Measurements from ENCODE around the gene TM4SF4.
"Not testable (repeated sequence)": the region's sequence is repeated elsewhere in the genome, so short reads cannot be mapped to it uniquely, and the experiment has no call there.

The TM4SF4 gene

GRCh38 chr3:149474250-149474817 lies at the start of gene TM4SF4:
Gene TM4SF4 (plus strand): TSS chr3:149474697. CDS start chr3:149474878, 181 bp downstream.
- no peak for DNase-seq (ENCODE audit: low spot score)

GRCh38 chr3:149424918-149425317 lies 49.6 kb upstream of the TM4SF4 start:
- DNase-seq (ENCODE audit: low spot score): no peak

- no peak for DNase-seq (ENCODE audit: low spot score)
Observed at GRCh38 chr3:149426325-149426724, 48.2 kb upstream of the TM4SF4 start.

GRCh38 chr3:149428087-149428486 lies 46.4 kb upstream of the TM4SF4 start:
- DNase-seq (ENCODE audit: low spot score): no peak

- DNase-seq (ENCODE audit: low spot score): no peak
Observed at GRCh38 chr3:149430216-149430615, 44.3 kb upstream of the TM4SF4 start.

- no peak for DNase-seq (ENCODE audit: low spot score)
Observed at GRCh38 chr3:149432149-149432548, 42.3 kb upstream of the TM4SF4 start.

GRCh38 chr3:149435996-149436885 lies 38.3 kb upstream of the TM4SF4 start:
- DNase-seq (ENCODE audit: low spot score): no peak

GRCh38 chr3:149437286-149437685 lies 37.2 kb upstream of the TM4SF4 start:
- no peak for DNase-seq (ENCODE audit: low spot score)

GRCh38 chr3:149437710-149438109 lies 36.8 kb upstream of the TM4SF4 start:
- no peak for DNase-seq (ENCODE audit: low spot score)

GRCh38 chr3:149438981-149439380 lies 35.5 kb upstream of the TM4SF4 start:
- no peak for DNase-seq (ENCODE audit: low spot score)

- DNase-seq (ENCODE audit: low spot score): no peak
Observed at GRCh38 chr3:149441642-149442041, 32.9 kb upstream of the TM4SF4 start.

- DNase-seq (ENCODE audit: low spot score): no peak
Observed at GRCh38 chr3:149442043-149442442, 32.5 kb upstream of the TM4SF4 start.

GRCh38 chr3:149442851-149443544 lies 31.5 kb upstream of the TM4SF4 start:
- no peak for DNase-seq (ENCODE audit: low spot score)

- no peak for DNase-seq (ENCODE audit: low spot score)
Observed at GRCh38 chr3:149443545-149443912, 31.0 kb upstream of the TM4SF4 start.

GRCh38 chr3:149444867-149445266 lies 29.6 kb upstream of the TM4SF4 start:
- not testable (repeated sequence) for DNase-seq (ENCODE audit: low spot score)

- DNase-seq (ENCODE audit: low spot score): no peak
Observed at GRCh38 chr3:149448331-149448831, 26.1 kb upstream of the TM4SF4 start.

GRCh38 chr3:149449182-149449581 lies 25.3 kb upstream of the TM4SF4 start:
- DNase-seq (ENCODE audit: low spot score): no peak

GRCh38 chr3:149449799-149450198 lies 24.7 kb upstream of the TM4SF4 start:
- DNase-seq (ENCODE audit: low spot score): no peak

GRCh38 chr3:149450281-149450680 lies 24.2 kb upstream of the TM4SF4 start:
- no peak for DNase-seq (ENCODE audit: low spot score)

GRCh38 chr3:149452036-149452435 lies 22.5 kb upstream of the TM4SF4 start:
- DNase-seq (ENCODE audit: low spot score): no peak

- DNase-seq (ENCODE audit: low spot score): no peak
Observed at GRCh38 chr3:149453140-149453805, 21.2 kb upstream of the TM4SF4 start.

GRCh38 chr3:149454746-149455145 lies 19.8 kb upstream of the TM4SF4 start:
- no peak for DNase-seq (ENCODE audit: low spot score)

All from left forelimb (tissue), 1 donor.